Trophoblast cell (in vitro differentiated cells and primary cell): ENCODE results near the gene PRG3.

Experiments
- DNase-seq, 2 donors: peaks; one replicate each; pipeline ENCODE4 v3.0.0-alpha.2; 2016
- H2AFZ ChIP-seq: 2 replicates; pipeline ENCODE4 v1.6.1; 2013; ENCODE audit warnings: low read length, moderate library complexity, mild to moderate bottlenecking; ENCODE audit not compliant: insufficient read depth, poor library complexity
- H2AK5ac ChIP-seq: 2 replicates; pipeline ENCODE4 v1.6.1; 2013; ENCODE audit warnings: mild to moderate bottlenecking, low read length
- H2BK120ac ChIP-seq: 2 replicates; pipeline ENCODE4 v1.6.1; 2013; ENCODE audit warnings: low read length, mild to moderate bottlenecking, moderate library complexity; ENCODE audit not compliant: insufficient read depth, poor library complexity
- H2BK12ac ChIP-seq: 2 replicates; pipeline ENCODE4 v1.6.1; 2013; ENCODE audit warnings: mild to moderate bottlenecking, low read length, moderate library complexity
- H2BK5ac ChIP-seq: 2 replicates; pipeline ENCODE4 v1.6.1; 2013; ENCODE audit warnings: low read length, low read depth, moderate library complexity, mild to moderate bottlenecking; ENCODE audit not compliant: poor library complexity
- H3K14ac ChIP-seq: 2 replicates; pipeline ENCODE4 v1.6.1; 2013; ENCODE audit warnings: mild to moderate bottlenecking, low read length
- H3K18ac ChIP-seq: 2 replicates; pipeline ENCODE4 v1.6.1; 2013; ENCODE audit warnings: mild to moderate bottlenecking, low read length
- H3K23ac ChIP-seq: 2 replicates; pipeline ENCODE4 v1.6.1; 2013; ENCODE audit warnings: low read length
- H3K27ac ChIP-seq: 2 replicates; pipeline ENCODE4 v1.5.1; 2013; ENCODE audit warnings: low read depth, mild to moderate bottlenecking, inconsistent platforms, low read length, moderate library complexity
- H3K27me3 ChIP-seq: 2 replicates; pipeline ENCODE4 v1.6.1; 2013; ENCODE audit warnings: inconsistent platforms, mild to moderate bottlenecking, low read length, moderate library complexity; ENCODE audit not compliant: insufficient read depth
- H3K36me3 ChIP-seq, 2 experiments: 1 replicate in 1 of 2; 2 replicates in 1 of 2; pipeline ENCODE4 v1.6.1; 2013; ENCODE audit warnings: low read length in 2 of 2, mild to moderate bottlenecking in 2 of 2, moderate library complexity in 1 of 2; ENCODE audit not compliant: insufficient read depth in 2 of 2, control insufficient read depth in 1 of 2
- H3K4ac ChIP-seq: 2 replicates; pipeline ENCODE4 v1.6.1; 2013; ENCODE audit warnings: low read depth, mild to moderate bottlenecking, low read length, moderate library complexity
- H3K4me1 ChIP-seq, 2 experiments: 1 replicate in 1 of 2; 2 replicates in 1 of 2; pipeline ENCODE4 v1.6.1; 2013; ENCODE audit warnings: low read length in 2 of 2, mild to moderate bottlenecking in 2 of 2, moderate library complexity in 1 of 2; ENCODE audit not compliant: insufficient read depth in 2 of 2, control insufficient read depth in 1 of 2
- H3K4me2 ChIP-seq: 2 replicates; pipeline ENCODE4 v1.6.1; 2013; ENCODE audit warnings: inconsistent platforms, mild to moderate bottlenecking, low read length, moderate library complexity
- H3K4me3 ChIP-seq: 2 replicates; pipeline ENCODE4 v1.5.1; 2013; ENCODE audit warnings: mild to moderate bottlenecking, low read depth, low read length, inconsistent platforms
- H3K79me1 ChIP-seq: one replicate; pipeline ENCODE4 v1.6.1; 2013; ENCODE audit warnings: low read length
- H3K79me2 ChIP-seq: 2 replicates; pipeline ENCODE4 v1.6.1; 2013; ENCODE audit warnings: low read length, mild to moderate bottlenecking; ENCODE audit not compliant: control insufficient read depth, insufficient read depth, poor library complexity
- H3K9ac ChIP-seq: 2 replicates; pipeline ENCODE4 v1.6.1; 2013; ENCODE audit warnings: mild to moderate bottlenecking, low read length
- H3K9me3 ChIP-seq: 2 replicates; pipeline ENCODE4 v1.6.1; 2013; ENCODE audit warnings: low read depth, mild to moderate bottlenecking, control low read depth, inconsistent platforms, low read length; ENCODE audit not compliant: insufficient read depth
- H4K12ac ChIP-seq: 2 replicates; pipeline ENCODE4 v1.6.1; 2013; ENCODE audit warnings: low read depth, mild to moderate bottlenecking, low read length, moderate library complexity
- H4K8ac ChIP-seq: 2 replicates; pipeline ENCODE4 v1.6.1; 2013; ENCODE audit warnings: low read depth, mild to moderate bottlenecking, low read length, moderate library complexity
- H4K91ac ChIP-seq: one replicate; pipeline ENCODE4 v1.6.1; 2013; ENCODE audit warnings: low read depth, mild to moderate bottlenecking, low read length, moderate library complexity
- WGBS: extraction: QIAGEN DNeasy Blood & Tissue Kit; methylation state at CpG from one replicate; pipeline ENCODE4 v1.1.7; 2013; ENCODE audit warnings: missing lambda C conversion rate; ENCODE audit not compliant: insufficient read length, insufficient coverage; ENCODE audit errors: extremely low coverage; 5-methylcytosine and 5-hydroxymethylcytosine counted together

Gene PRG3

GRCh38 chr11:57392066-57392762, 11.3 kb upstream of the PRG3 start:
- Histone ChIP-seq H3K36me3 (no peaks in the 10 kb centered on the region), H3K4ac (no peak overlapping the region), H4K8ac (no peak overlapping the region), H3K14ac (no peak overlapping the region), H2BK12ac (no peak overlapping the region), H3K4me1 (no peaks in the 10 kb centered on the region), H3K23ac (no peak overlapping the region), H3K27ac (no peak overlapping the region), H3K27me3 (no peaks in the 10 kb centered on the region), H3K79me1 (no peaks in the 10 kb centered on the region), H2AK5ac (no peak overlapping the region), H3K9ac (no peak overlapping the region), H3K18ac (no peak overlapping the region), H4K12ac (no peak overlapping the region), H3K9me3 (no peaks in the 10 kb centered on the region), H3K4me3 (no peak overlapping the region), H3K79me2 (no peaks in the 10 kb centered on the region), H2AFZ (no peak overlapping the region), H2BK5ac (no peak overlapping the region), H3K4me2 (no peak overlapping the region), H2BK120ac (no peak overlapping the region), H4K91ac (no peak overlapping the region)
- WGBS, result no CpG with 5 or more reads among the region's 8 CpGs
- DNase-seq, result peak in 1 of 2 donors; percentile 46

GRCh38 chr11:57391539-57391938, 10.6 kb upstream of the PRG3 start:
- Histone ChIP-seq H3K4ac (no peak overlapping the region), H3K4me3 (no peak overlapping the region), H3K79me1 (no peaks in the 10 kb centered on the region), H3K9me3 (no peaks in the 10 kb centered on the region), H3K9ac (no peak overlapping the region), H3K18ac (no peak overlapping the region), H3K27me3 (no peaks in the 10 kb centered on the region), H3K14ac (no peak overlapping the region), H3K4me1 (no peaks in the 10 kb centered on the region), H3K27ac (no peak overlapping the region), H2BK5ac (no peak overlapping the region), H2BK12ac (no peak overlapping the region), H2AFZ (no peak overlapping the region), H3K79me2 (no peaks in the 10 kb centered on the region), H2BK120ac (no peak overlapping the region), H4K8ac (no peak overlapping the region), H3K23ac (no peak overlapping the region), H3K36me3 (no peaks in the 10 kb centered on the region), H2AK5ac (no peak overlapping the region), H4K91ac (no peak overlapping the region), H3K4me2 (no peak overlapping the region), H4K12ac (no peak overlapping the region)
- DNase-seq, result peak; percentile 90 to 92
- no CpG with 5 or more reads among the region's 2 CpGs for WGBS

GRCh38 chr11:57391111-57391510, 10.2 kb upstream of the PRG3 start:
- Histone ChIP-seq H3K27ac (no peak overlapping the region), H3K9ac (no peak overlapping the region), H3K4me1 (no peaks in the 10 kb centered on the region), H3K79me2 (no peaks in the 10 kb centered on the region), H2BK120ac (no peak overlapping the region), H3K4ac (no peak overlapping the region), H3K14ac (no peak overlapping the region), H2BK5ac (no peak overlapping the region), H4K12ac (no peak overlapping the region), H3K23ac (no peak overlapping the region), H4K91ac (no peak overlapping the region), H2AFZ (no peak overlapping the region), H3K27me3 (no peaks in the 10 kb centered on the region), H2AK5ac (no peak overlapping the region), H3K36me3 (no peaks in the 10 kb centered on the region), H3K4me3 (no peak overlapping the region), H4K8ac (no peak overlapping the region), H3K4me2 (no peak overlapping the region), H3K9me3 (no peaks in the 10 kb centered on the region), H3K79me1 (no peaks in the 10 kb centered on the region), H3K18ac (no peak overlapping the region), H2BK12ac (no peak overlapping the region)
- WGBS, result no CpG with 5 or more reads among the region's 3 CpGs
- DNase-seq, result peak; percentile 41 to 94

- Histone ChIP-seq H3K23ac (no peak within 1 kb of the TSS), H4K8ac (no peak within 1 kb of the TSS), H4K91ac (no peak within 1 kb of the TSS), H2AK5ac (no peak within 1 kb of the TSS), H4K12ac (no peak within 1 kb of the TSS), H3K4ac (no peak within 1 kb of the TSS), H3K4me1 (no peaks in the 10 kb centered on the region), H3K18ac (no peak within 1 kb of the TSS), H3K27me3 (no peaks in the 10 kb centered on the region), H3K27ac (no peak within 1 kb of the TSS), H3K36me3 (no peaks in the 10 kb centered on the region), H3K4me2 (no peak within 1 kb of the TSS), H3K79me2 (no peaks in the 10 kb centered on the region), H3K79me1 (no peaks in the 10 kb centered on the region), H3K9ac (no peak within 1 kb of the TSS), H2BK12ac (no peak within 1 kb of the TSS), H2BK120ac (no peak within 1 kb of the TSS), H2AFZ (no peak within 1 kb of the TSS), H3K14ac (no peak within 1 kb of the TSS), H2BK5ac (no peak within 1 kb of the TSS), H3K4me3 (no peak within 1 kb of the TSS), H3K9me3 (no peaks in the 10 kb centered on the region)
- WGBS, result no CpG with 5 or more reads among the region's 2 CpGs
- peak; percentile 72 to 86 for DNase-seq
These were observed 9.6 kb upstream of the PRG3 start, which contains the start of gene PRG2 for GRCh38 chr11:57390535-57390934. PRG2 (minus strand) TSS chr11:57390650; CDS start chr11:57389944, 706 bp downstream.
